Stimulated activated CD4-positive, alpha-beta T cell treated with anti-CD3 and anti-CD28 coated beads, Interleukin-4, amount 100 ng/mL, for 4 hours (primary cell): ENCODE data around the gene CHST14.
A peak's percentile ranks its signal among the peaks of the same experiment; 100 is the strongest.
"Not testable (repeated sequence)": the region's sequence is repeated elsewhere in the genome, so short reads cannot be mapped to it uniquely, and the experiment has no call there.

Source experiments
- DNase-seq, 2 experiments: peaks; one replicate each; pipeline ENCODE4 v3.0.0-alpha.2; 2020

The CHST14 gene

DNA sequence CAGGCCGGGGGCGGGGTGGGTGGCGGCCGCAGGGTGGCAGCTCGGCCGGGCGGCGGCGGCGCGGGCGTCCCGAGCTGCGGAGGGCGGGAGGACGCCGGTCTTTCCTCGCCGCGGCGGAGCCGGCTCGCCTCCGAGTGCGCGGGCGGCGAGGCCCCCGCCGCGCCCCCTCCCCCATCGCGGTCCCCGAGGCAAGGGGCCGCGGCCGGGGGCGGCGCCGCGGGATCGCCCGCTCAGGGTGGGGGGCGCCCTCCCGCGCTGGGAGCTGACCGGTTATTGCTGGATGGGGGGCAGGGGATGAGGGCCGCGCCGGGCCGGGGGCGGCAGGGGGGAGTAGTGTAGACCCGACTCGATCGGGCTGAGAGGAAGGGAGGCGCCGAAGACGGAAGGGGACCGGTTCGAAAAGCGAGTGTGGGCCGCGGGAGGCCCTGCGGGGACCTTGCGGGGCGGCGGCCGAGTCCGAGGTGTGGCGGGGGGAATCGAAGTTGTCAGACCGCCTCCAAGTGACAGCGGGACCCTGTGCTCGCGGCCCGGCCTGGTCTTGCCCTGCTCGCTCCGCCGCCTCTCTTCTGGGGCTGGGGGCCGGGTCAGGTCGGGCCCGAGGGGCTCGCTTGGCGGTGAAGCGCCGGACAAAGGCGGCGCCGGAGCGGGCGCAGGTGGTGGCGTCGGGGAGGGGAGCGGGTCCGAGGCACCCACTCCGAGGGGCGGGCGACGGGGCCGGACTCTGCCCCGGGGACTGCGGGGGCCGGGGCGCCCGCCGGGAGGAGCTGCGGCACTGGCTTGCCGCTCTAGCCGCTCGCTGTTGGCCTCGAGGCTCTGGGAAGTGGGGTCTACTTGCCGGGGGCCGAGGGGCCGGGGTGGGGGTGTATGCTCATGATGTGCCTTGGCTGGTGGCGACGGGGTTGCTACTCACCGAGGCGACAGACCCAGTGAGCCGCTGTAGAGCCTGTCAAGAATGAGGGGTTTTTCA, 28.9 kb upstream of the CHST14 start:
- peak; percentile 19 to 26 for DNase-seq

GRCh38 chr15:40443255-40443654, 27.5 kb upstream of the CHST14 start:
- DNase-seq = no peak

GRCh38 chr15:40443846-40444245, 26.9 kb upstream of the CHST14 start:
- DNase-seq = no peak

DNA sequence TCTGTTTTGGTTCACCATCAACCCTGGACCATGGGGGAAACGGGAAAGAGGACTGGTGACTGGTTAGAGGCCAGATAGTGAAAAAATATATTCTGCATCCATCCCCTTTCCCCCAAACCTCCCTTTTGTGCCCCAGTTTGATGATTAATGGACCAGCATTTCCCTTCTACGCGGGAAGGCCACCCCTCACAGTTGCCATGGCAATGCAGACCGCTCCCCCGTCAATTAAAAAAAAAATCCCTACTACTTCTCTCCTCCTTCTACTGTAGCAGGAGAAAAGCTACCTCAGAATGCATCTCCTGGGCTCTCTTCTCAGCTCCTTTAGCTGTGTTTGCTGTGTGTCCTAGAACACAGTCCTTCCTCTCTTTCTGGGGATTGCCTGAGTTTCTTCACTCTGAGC, 26.0 kb upstream of the CHST14 start:
- no peak for DNase-seq

- DNase-seq = no peak
Measured at GRCh38 chr15:40445421-40445922, 25.3 kb upstream of the CHST14 start.

DNA sequence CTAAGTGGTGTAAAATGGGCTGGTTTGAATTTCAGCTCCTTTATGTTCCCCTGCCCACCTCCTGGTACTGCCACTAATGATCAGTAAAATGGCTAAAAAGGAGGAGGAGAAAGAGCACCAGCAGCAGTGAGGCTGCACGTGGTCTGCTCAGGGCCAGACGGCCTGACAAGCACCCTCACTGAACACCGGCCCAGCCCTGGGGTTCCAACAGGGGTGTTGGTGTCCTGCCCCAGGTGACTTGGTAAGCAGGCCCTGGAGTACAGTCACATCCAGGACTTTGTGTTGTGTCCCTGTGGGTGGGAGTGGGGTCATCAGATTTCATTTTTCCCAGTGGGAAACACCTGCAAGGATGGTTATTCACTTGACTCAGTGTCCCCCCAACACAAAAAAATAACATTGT, 24.6 kb upstream of the CHST14 start:
- no peak for DNase-seq

DNA sequence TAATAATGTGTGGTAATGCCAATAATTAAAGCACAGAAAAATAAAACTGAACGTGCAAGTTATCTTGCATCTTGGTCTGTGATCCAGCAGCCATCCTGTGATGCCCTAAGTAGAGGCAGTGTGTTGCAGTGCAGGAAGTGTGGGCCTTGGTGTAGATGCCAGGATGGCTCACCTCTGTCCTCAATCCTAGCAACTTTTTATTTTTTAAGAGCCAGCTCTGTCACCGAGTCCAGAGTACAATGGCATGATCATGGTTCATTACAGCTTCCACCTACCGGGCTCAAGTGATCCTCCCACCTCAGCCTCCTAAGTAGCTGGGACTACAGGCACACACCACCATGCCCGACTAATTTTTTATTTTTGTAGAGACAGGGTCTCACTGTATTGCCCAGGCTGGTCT, 22.4 kb upstream of the CHST14 start:
- no peak for DNase-seq

DNA sequence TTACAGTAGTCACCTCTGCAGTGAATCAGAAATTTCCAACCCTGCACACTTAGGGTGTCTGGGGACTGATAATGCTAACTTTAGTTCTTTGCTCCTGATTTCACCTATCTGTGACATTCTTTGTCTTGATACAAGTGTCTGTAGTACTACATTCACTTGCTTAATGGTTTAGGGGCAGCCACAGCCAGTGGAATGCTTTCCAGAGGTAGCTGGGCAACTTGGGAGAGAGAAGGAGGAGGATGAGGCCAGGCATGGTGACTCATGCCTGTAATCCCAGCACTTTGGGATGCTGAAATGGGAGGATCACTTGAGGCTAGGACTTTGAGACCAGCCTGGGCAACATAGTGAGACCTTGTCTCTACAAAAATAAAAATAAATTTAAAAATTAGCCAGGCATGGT, 21.5 kb upstream of the CHST14 start:
- DNase-seq = no peak

GRCh38 chr15:40450047-40450446, 20.7 kb upstream of the CHST14 start:
- DNase-seq = no peak

- no peak for DNase-seq
Measured at GRCh38 chr15:40451527-40452158, 19.1 kb upstream of the CHST14 start.

- DNase-seq = no peak
Measured at GRCh38 chr15:40452296-40453090, 18.3 kb upstream of the CHST14 start.

DNA sequence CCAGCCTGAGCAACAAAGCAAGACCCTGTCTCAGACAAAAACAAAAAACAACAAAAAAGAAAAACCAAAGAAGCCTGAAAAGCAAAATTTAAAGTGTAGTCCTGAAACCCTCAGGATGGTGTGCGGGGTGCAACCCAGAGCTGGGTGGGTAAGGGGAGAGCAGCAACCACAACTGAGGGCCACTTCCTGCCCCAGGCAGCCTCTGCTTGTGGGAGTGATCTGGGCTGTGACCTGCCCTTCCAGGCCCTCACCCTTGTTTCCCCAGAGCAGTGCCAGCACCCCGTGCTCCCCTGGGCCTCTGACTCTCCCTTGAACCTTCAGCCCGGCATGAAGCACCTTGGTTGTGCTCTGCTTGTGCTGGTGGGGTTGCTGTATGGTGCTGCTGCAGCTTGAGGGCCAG, 16.8 kb upstream of the CHST14 start:
- not testable (repeated sequence) for DNase-seq

DNA sequence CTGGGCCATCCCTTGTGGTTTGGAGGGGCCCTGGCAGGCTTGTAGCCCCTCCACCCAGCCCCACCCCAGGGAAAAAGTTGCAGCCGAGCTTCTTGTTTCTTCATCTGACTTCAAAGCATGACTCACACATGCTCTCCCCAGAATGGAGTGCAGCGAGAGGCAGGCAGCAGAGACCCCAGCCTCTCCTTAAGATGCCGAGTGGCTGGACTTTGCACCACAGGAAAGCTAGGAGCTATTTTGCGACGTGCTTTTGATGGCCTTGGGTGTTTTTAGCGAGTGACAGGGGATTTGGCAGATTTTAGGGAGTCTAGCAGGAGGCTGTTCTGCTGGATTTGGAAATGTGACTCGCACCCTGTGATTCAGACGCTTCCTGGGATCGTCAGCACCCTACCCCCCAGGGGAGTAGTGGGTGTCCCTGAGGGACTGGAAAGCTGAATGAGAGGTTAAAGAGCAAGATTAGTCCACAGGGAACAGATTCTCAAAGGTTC, 15.8 kb upstream of the CHST14 start:
- DNase-seq = peak in 1 of 2 experiments; percentile 38

DNA sequence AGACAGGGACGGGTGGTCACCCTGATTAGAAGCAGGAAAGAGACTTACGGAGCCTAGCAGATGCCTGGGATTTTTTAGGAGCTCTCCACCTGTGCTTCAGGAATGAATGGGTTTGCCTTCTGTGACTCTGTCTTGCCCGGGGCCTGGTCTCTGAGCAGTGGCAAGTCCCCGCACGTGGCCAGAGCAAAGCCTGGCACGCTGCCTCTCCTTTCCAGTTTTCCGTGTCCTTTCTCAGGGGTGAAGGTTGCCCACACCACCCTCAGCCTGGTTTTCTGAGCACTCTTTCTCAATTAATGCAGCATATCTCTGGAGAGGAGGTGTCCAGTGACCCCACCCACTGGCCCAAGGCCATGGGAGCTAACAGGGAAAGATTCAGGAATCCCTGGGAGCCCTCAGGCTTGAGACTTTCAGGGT, 14.5 kb upstream of the CHST14 start:
- DNase-seq = no peak

GRCh38 chr15:40456738-40457137, 14.0 kb upstream of the CHST14 start:
- no peak for DNase-seq

GRCh38 chr15:40458495-40459371, 12.1 kb upstream of the CHST14 start:
- DNase-seq = no peak

GRCh38 chr15:40459391-40460015, 11.3 kb upstream of the CHST14 start:
- DNase-seq = no peak

- DNase-seq = no peak
Measured at GRCh38 chr15:40460404-40460803, 10.4 kb upstream of the CHST14 start.

- DNase-seq = no peak
Measured at GRCh38 chr15:40461958-40462357, 8.8 kb upstream of the CHST14 start.

- no peak for DNase-seq
Measured at GRCh38 chr15:40463279-40463678, 7.5 kb upstream of the CHST14 start.

DNA sequence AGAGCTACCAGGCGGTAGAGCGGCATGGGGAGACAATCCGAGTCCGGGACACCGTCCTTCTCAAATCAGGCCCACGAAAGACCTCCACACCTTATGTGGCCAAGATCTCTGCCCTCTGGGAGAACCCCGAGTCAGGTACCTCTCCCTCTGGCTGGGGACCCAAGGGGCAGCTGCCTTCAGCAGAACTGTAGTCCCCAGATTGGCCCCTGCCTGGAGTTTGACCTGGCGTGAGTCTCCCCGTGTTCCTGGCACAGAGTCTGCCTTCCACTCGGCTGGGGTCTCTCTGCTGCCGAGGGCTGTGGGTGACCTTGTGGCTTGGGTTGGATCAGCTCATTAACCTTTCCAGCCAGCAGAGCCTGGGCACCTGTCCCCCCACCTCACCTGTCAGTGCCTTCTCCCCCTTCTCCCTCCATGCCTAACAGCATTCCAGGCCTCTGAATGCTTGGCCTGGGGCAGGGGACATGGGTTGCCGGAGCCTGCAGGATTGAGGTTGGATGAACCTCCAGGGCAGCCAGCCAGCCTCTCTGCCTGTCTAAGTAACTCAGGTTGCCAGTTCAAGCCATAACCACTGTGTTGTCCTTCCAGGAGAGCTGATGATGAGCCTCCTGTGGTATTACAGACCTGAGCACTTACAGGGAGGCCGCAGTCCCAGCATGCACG, 6.8 kb upstream of the CHST14 start:
- no peak for DNase-seq
